Measurements from ENCODE around the gene TOX4. TPM values are rescaled to one million over a fixed set of nuclear protein-coding genes. Genes with fewer than 3 reads are reported as not detected.

TOX4 gene
- total RNA-seq, 4 donors from 2014 or later = 19.4 to 78.0 (median 59.0) TPM

DNA sequence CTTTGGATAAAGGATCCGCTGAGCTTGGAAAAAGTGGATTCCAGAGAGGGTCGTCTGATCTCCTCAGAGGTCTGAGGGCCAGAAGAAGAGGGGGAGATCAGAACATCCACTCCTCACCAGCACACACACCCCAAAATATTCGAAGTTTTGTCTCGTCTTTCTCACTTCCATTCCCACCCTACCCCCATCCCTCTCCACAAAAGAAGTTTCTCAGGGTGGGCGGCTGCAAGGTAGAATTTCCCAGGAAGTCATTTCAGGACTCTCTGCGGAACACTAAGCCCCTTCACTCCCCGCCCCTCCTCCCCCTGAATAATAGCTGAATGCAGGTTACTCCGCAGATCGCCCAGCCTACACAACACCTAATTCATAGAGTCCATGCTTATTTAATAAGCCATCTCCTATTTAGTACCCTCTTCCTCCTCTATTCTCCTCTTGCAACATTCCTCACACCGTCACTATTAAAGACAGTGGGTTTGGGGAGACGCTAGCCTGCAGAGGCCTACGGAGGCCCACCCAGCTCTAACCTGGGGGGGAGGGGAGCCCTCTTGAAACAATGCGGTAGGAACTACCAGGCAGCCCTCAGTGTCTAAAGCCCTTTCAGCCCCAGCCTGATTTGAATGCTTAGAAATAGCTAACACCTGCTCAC, 49.8 kb downstream of the TOX4 start:
- TF ChIP-seq, protein P1, sequence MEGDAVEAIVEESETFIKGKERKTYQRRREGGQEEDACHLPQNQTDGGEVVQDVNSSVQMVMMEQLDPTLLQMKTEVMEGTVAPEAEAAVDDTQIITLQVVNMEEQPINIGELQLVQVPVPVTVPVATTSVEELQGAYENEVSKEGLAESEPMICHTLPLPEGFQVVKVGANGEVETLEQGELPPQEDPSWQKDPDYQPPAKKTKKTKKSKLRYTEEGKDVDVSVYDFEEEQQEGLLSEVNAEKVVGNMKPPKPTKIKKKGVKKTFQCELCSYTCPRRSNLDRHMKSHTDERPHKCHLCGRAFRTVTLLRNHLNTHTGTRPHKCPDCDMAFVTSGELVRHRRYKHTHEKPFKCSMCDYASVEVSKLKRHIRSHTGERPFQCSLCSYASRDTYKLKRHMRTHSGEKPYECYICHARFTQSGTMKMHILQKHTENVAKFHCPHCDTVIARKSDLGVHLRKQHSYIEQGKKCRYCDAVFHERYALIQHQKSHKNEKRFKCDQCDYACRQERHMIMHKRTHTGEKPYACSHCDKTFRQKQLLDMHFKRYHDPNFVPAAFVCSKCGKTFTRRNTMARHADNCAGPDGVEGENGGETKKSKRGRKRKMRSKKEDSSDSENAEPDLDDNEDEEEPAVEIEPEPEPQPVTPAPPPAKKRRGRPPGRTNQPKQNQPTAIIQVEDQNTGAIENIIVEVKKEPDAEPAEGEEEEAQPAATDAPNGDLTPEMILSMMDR (IDR thresholded peaks at IDR 0.05) = no peak
- TF ChIP-seq POLR2A (IDR thresholded peaks at IDR 0.05) = no peak
- Histone ChIP-seq H3K27ac (peak overlapping the region; percentile 88 to 92), H3K4me3 (peak overlapping the region; percentile 67 to 99), H3K27me3 (no peaks in the 10 kb centered on the region), H3K9me3 (no peaks in the 10 kb centered on the region), H3K4me1 (no peaks in the 10 kb centered on the region), H3K36me3 (no peaks in the 10 kb centered on the region)
- no peak for DNase-seq
- intact Hi-C loops (cut with DNase I; ENCODE audit: low total_unique reads) = no loop called here

DNA sequence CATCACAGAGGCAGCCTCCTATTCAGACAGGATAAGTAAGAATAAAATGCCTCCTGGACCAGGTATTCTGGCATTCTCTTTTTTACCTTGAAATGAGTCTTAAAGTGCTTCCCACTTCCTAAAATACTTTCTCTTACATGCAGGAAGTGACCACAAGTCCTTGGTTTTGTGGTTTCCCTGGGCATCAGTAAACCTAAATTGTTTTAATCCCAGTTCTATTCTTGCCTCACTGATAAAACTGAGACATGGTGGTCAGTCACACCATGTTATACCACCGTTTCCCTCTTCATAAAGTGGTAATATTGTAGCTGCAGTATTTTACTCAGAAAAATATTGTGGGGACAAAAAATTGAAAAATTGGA, 50.3 kb downstream of the TOX4 start:
- DNase-seq = no peak
- no peak overlapping the region for H3K27ac ChIP-seq
- H3K4me3 ChIP-seq = no peak overlapping the region
- no peak for TF ChIP-seq POLR2A (IDR thresholded peaks at IDR 0.05)
- no peaks in the 10 kb centered on the region for H3K36me3 ChIP-seq
- H3K9me3 ChIP-seq = no peaks in the 10 kb centered on the region
- intact Hi-C loops (cut with DNase I; ENCODE audit: low total_unique reads) = no loop called here
- H3K27me3 ChIP-seq = no peaks in the 10 kb centered on the region
- no peaks in the 10 kb centered on the region for H3K4me1 ChIP-seq

DNA sequence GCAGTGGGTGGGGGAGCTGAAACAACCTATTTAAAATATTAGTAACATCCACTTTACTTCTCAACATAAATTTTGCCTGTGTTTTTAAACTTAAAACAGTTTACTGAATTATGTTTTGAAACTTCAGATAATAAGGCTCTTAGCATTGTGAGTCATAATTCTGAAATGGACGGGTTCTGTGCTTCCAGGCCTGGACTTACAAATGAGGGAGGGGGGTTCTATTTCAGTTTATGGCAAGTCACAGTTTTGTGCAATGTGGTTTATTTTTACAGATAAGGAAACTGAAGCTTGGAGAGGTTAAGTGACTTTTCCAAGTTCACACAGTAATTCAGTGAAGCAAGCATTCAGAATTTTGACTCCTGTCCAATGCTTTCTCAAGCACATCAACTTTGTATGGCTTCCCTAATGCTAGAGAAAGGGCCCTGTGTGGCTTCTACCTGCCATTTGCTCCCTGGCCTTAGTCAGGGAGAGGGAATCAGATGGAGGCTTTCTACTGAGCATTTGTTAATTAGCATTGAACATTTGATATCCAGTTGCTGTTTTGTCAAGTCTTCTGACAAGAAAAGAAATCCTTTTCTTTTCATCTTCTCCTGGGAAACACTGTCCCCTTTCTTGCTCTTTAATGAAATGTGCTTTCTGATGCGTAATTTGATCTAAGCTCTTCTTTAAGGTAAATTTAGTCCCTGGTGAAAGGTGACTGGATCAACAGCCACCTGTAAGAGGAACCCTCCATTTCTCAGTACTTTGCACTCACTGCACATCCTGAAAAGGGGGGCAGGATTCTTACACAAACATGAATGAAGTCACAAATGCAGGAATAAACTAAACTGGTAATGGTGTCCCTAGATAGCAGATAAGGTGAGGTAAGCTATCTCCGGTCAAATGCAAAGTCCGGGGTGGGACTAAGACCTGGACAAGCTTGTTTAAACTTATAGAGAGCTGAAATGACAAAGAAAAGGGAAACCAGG, 51.7 kb downstream of the TOX4 start:
- Histone ChIP-seq H3K27ac (no peak overlapping the region), H3K4me1 (no peaks in the 10 kb centered on the region), H3K4me3 (no peak overlapping the region), H3K27me3 (no peaks in the 10 kb centered on the region), H3K36me3 (no peaks in the 10 kb centered on the region), H3K9me3 (no peaks in the 10 kb centered on the region)
- no peak for DNase-seq
- TF ChIP-seq, protein P1 (IDR thresholded peaks at IDR 0.05) = no peak
- TF ChIP-seq POLR2A (IDR thresholded peaks at IDR 0.05) = no peak
- intact Hi-C loops (cut with DNase I; ENCODE audit: low total_unique reads) = no loop called here

DNA sequence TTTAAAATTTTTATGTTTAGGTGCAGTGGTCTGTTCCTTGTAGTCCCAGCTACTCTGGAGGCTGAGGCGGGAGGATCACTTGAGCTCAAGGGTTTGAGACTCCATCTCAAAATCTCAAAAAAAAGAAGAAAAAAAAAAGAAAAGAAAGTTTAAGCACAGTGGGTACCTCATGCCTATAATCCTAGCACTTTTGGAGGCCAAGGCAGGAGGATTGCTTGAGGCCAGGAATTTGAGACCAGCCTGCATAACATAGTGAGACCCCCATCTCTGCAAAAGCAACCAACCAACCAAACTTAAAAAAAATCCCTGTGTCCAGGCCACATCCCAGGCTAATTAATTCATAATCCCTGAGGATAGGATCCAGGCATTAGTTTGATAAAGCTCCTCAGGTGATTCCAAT, 52.5 kb downstream of the TOX4 start:
- Histone ChIP-seq H3K27me3 (no peaks in the 10 kb centered on the region), H3K36me3 (no peaks in the 10 kb centered on the region), H3K4me1 (no peaks in the 10 kb centered on the region), H3K27ac (no peak overlapping the region), H3K9me3 (no peaks in the 10 kb centered on the region), H3K4me3 (no peak overlapping the region)
- intact Hi-C loops (cut with DNase I; ENCODE audit: low total_unique reads) = no loop called here
- no peak for DNase-seq
- TF ChIP-seq POLR2A (IDR thresholded peaks at IDR 0.05) = no peak
- TF ChIP-seq, protein P1 (IDR thresholded peaks at IDR 0.05) = no peak

DNA sequence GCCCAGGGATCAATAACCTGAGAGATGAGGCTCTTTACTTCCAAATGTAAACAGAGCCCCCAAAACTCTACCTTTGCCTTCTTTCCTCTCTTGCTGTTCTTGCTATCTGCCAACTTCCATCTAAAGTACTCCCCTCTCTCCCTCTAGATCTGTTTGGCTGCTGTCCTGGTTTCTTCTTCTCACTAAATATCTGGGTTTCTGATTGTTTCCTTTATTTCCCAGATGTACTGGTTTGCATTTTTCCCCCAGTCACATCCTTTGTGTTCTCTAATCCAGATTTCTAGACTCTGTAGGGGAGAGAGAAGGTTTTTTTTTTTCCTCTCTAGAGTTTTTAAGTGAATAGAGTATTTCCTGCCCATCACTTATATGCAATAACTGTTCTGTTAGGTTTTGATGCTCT, 56.3 kb downstream of the TOX4 start:
- DNase-seq = no peak
- Histone ChIP-seq H3K27me3 (no peaks in the 10 kb centered on the region), H3K27ac (no peak overlapping the region), H3K4me3 (no peak overlapping the region), H3K9me3 (no peaks in the 10 kb centered on the region), H3K36me3 (no peaks in the 10 kb centered on the region), H3K4me1 (no peaks in the 10 kb centered on the region)
- TF ChIP-seq POLR2A (IDR thresholded peaks at IDR 0.05) = no peak
- TF ChIP-seq, protein P1 (IDR thresholded peaks at IDR 0.05) = no peak
- intact Hi-C loops (cut with DNase I; ENCODE audit: low total_unique reads) = no loop called here
